ENCODE measurements around the gene TMEM185B.
"Not testable (repeated sequence)": the region's sequence is repeated elsewhere in the genome, so short reads cannot be mapped to it uniquely, and the experiment has no call there.

Gene TMEM185B

GRCh38 chr2:120238728-120239487, 15.7 kb upstream of the TMEM185B start:
- DNase-seq (ENCODE audit: low read depth), result peak; percentile 67
- H3K4me3 ChIP-seq (ENCODE audit: low read length), result no peak overlapping the region
- TF ChIP-seq, protein P1, sequence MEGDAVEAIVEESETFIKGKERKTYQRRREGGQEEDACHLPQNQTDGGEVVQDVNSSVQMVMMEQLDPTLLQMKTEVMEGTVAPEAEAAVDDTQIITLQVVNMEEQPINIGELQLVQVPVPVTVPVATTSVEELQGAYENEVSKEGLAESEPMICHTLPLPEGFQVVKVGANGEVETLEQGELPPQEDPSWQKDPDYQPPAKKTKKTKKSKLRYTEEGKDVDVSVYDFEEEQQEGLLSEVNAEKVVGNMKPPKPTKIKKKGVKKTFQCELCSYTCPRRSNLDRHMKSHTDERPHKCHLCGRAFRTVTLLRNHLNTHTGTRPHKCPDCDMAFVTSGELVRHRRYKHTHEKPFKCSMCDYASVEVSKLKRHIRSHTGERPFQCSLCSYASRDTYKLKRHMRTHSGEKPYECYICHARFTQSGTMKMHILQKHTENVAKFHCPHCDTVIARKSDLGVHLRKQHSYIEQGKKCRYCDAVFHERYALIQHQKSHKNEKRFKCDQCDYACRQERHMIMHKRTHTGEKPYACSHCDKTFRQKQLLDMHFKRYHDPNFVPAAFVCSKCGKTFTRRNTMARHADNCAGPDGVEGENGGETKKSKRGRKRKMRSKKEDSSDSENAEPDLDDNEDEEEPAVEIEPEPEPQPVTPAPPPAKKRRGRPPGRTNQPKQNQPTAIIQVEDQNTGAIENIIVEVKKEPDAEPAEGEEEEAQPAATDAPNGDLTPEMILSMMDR (conservative IDR thresholded peaks at IDR 0.05; ENCODE audit: low read length), result no peak

- H3K4me3 ChIP-seq (ENCODE audit: low read length), result no peak overlapping the region
- peak; percentile 63 for DNase-seq (ENCODE audit: low read depth)
- TF ChIP-seq, protein P1 (conservative IDR thresholded peaks at IDR 0.05; ENCODE audit: low read length), result no peak
These were observed 14.3 kb upstream of the TMEM185B start for GRCh38 chr2:120237491-120237902.

DNA sequence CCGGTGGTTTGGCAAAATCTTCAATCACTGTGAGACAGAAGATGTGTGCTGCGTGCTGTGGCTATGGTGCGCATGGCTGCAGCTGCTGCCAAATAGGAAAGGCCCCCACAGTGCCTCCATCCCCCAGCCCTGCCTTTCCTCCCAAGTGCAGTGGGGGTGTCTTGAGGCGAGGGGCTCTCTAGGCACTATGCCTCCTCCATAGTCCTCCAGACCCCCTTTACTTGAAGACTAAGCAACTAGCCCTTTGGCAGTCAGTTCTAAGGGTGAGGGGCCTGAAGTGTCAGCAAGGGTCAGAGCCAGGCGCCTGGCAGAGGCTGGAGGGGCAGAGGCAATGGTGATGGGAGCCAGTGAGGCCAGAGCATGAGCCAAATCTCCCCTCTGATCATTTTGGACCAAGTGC, 13.6 kb upstream of the TMEM185B start:
- TF ChIP-seq, protein P1 (conservative IDR thresholded peaks at IDR 0.05; ENCODE audit: low read length), result no peak
- H3K4me3 ChIP-seq (ENCODE audit: low read length), result no peak overlapping the region
- DNase-seq (ENCODE audit: low read depth), result no peak

GRCh38 chr2:120236316-120236715, 13.1 kb upstream of the TMEM185B start:
- no peak overlapping the region for H3K4me3 ChIP-seq (ENCODE audit: low read length)
- TF ChIP-seq, protein P1 (conservative IDR thresholded peaks at IDR 0.05; ENCODE audit: low read length), result no peak
- no peak for DNase-seq (ENCODE audit: low read depth)

GRCh38 chr2:120235681-120236080, 12.5 kb upstream of the TMEM185B start:
- no peak for DNase-seq (ENCODE audit: low read depth)
- H3K4me3 ChIP-seq (ENCODE audit: low read length), result no peak overlapping the region
- TF ChIP-seq, protein P1 (conservative IDR thresholded peaks at IDR 0.05; ENCODE audit: low read length), result no peak

GRCh38 chr2:120235158-120235557, 12.0 kb upstream of the TMEM185B start:
- not testable (repeated sequence) for H3K4me3 ChIP-seq (ENCODE audit: low read length); DNase-seq (ENCODE audit: low read depth)

- no peak for DNase-seq (ENCODE audit: low read depth)
- H3K4me3 ChIP-seq (ENCODE audit: low read length), result no peak overlapping the region
- TF ChIP-seq, protein P1 (conservative IDR thresholded peaks at IDR 0.05; ENCODE audit: low read length), result no peak
These were observed 10.1 kb upstream of the TMEM185B start for GRCh38 chr2:120233292-120233691.
